ENCODE results near the gene SAA1.

- TF ChIP-seq CTCF (conservative IDR thresholded peaks at IDR 0.05) (no peak), ZFX (IDR thresholded peaks at IDR 0.05) (no peak)
Observed at GRCh38 chr11:18288911-18289310, 22.8 kb downstream of the SAA1 start.

Data from C4-2B (cell line).